K562 (cell line): Measurements from ENCODE around the gene CIAO3. TPM values are rescaled to one million over a fixed set of nuclear protein-coding genes. Genes with fewer than 3 reads are reported as not detected.

Experiments used
- AFF4 ChIP-seq: sonication (generic); formaldehyde crosslinking; IDR thresholded peaks from 2 replicates; pipeline ENCODE4 v1.8.0; 2023; ENCODE audit warnings: mild to moderate bottlenecking, missing genetic modification reagents
- BACH1 ChIP-seq: fragments of 200-800 bp; sonication (Bioruptor generic); IDR thresholded peaks from 2 replicates; pipeline ENCODE4 v1.6.1; 2016; ENCODE audit warnings: missing genetic modification characterization, missing compliant biosample characterization
- EWSR1 ChIP-seq: fragments of 450-650 bp; IDR thresholded peaks from 2 replicates; pipeline ENCODE4 v1.6.1; 2018; ENCODE audit warnings: borderline replicate concordance, mild to moderate bottlenecking, low read depth, moderate library complexity; ENCODE audit not compliant: partially characterized antibody
- FOXA1 ChIP-seq: fragments of 450-650 bp; IDR thresholded peaks from 2 replicates; pipeline ENCODE4 v1.6.1; 2016; ENCODE audit warnings: mild to moderate bottlenecking, borderline replicate concordance
- MAFK ChIP-seq: IDR thresholded peaks from 2 replicates; pipeline ENCODE4 v1.6.1; 2011; ENCODE audit warnings: low read length, improper control_type of control experiment
- MEF2D ChIP-seq: conservative IDR thresholded peaks from 2 replicates; pipeline ENCODE4 v1.6.1; 2016; ENCODE audit warnings: low read depth, missing genetic modification characterization, missing compliant biosample characterization
- MYNN ChIP-seq, 2 experiments: sonication (generic); formaldehyde crosslinking in 1 of 2; IDR thresholded peaks; 2 replicates each; pipeline versions ENCODE4 v1.5.0 to v1.6.1; 2016 to 2020; ENCODE audit warnings: antibody characterized with exemption in 1 of 2, missing genetic modification reagents in 1 of 2
- NONO ChIP-seq, 2 experiments: fragments of 200-400 bp in 1 of 2; fragments of 450-650 bp in 1 of 2; formaldehyde crosslinking in 1 of 2; IDR thresholded peaks; 2 replicates each; pipeline ENCODE4 v1.6.1; 2017; ENCODE audit warnings: low read depth in 2 of 2, mild to moderate bottlenecking in 2 of 2, moderate library complexity in 2 of 2, low read length in 1 of 2
- NUFIP1 ChIP-seq: fragments of 450-650 bp; IDR thresholded peaks from 2 replicates; pipeline ENCODE4 v1.6.1; 2018; ENCODE audit not compliant: partially characterized antibody
- SMARCB1 ChIP-seq: IDR thresholded peaks from 2 replicates; pipeline ENCODE4 v1.6.1; 2011; ENCODE audit warnings: improper control_type of control experiment, low read depth; ENCODE audit not compliant: insufficient read length
- TCF3 ChIP-seq: sonication (generic); formaldehyde crosslinking; IDR thresholded peaks from 2 replicates; pipeline ENCODE4 v1.4.0; 2020; ENCODE audit warnings: mild to moderate bottlenecking, missing genetic modification reagents
- ZBTB33 ChIP-seq: sonication (generic); formaldehyde crosslinking; IDR thresholded peaks from 2 replicates; pipeline ENCODE4 v1.8.1; 2023; ENCODE audit warnings: mild to moderate bottlenecking, missing genetic modification reagents
- ZBTB8A ChIP-seq: fragments of 450-650 bp; IDR thresholded peaks from 2 replicates; pipeline ENCODE4 v1.6.1; 2018; ENCODE audit warnings: mild to moderate bottlenecking, moderate library complexity; ENCODE audit not compliant: partially characterized antibody
- ZFPM2 ChIP-seq: fragments of 250-450 bp; sonication (Bioruptor Pico); IDR thresholded peaks from 2 replicates; pipeline ENCODE4 v1.5.1; 2022; ENCODE audit warnings: mild to moderate bottlenecking
- ZKSCAN1 ChIP-seq: fragments of 150-350 bp; IDR thresholded peaks from 2 replicates; pipeline ENCODE4 v1.6.1; 2016; ENCODE audit warnings: low read depth, low read length
- polyA plus RNA-seq, 8 experiments: library from polyadenylated mRNA; depleted of rRNA in 4 of 8; stranded (reverse) in 5 of 8; unstranded in 3 of 8; fragments of >200 nt; fragmentation: Nextera tagmentation in 2 of 8; fragmentation: Illumina TruSeq in 1 of 8; extraction: Ambion mirVana in 2 of 8; extraction: Trizol in 1 of 8; gene quantifications; 2 replicates each; pipeline versions ENCODE4 v1.2.1 to v1.2.3, GENCODE V29; 2011 to 2014; ENCODE audit warnings: inconsistent platforms in 1 of 8, missing spikeins in 1 of 8
- total RNA-seq, 7 experiments: library from RNA; depleted of rRNA in 6 of 7; stranded (reverse); fragments of >200 nt in 6 of 7; fragmentation: Illumina TruSeq in 2 of 7; extraction: Trizol in 2 of 7; gene quantifications; 2 replicates each; pipeline versions ENCODE4 v1.2.1 to v1.2.3, GENCODE V29; 2011 to 2021; ENCODE audit warnings: low replicate concordance in 1 of 7
- TF ChIP-seq, protein P1 (sequence below): fragments of 250-450 bp; sonication (Bioruptor Pico); IDR thresholded peaks from 2 replicates; pipeline ENCODE4 v1.9.0; 2021; ENCODE audit warnings: mild to moderate bottlenecking
- TF ChIP-seq, protein P2 (sequence below), 2 experiments: fragments of 450-650 bp; conservative IDR thresholded peaks; 2 replicates each; pipeline ENCODE4 v1.6.1; 2017; ENCODE audit warnings: mild to moderate bottlenecking in 2 of 2, moderate library complexity in 2 of 2
- TF ChIP-seq, protein P3 (sequence below): fragments of 250-450 bp; sonication (Bioruptor Pico); IDR thresholded peaks from 2 replicates; pipeline ENCODE4 v1.6.1; 2021; ENCODE audit warnings: mild to moderate bottlenecking

CIAO3 gene
- total and polyA plus RNA-seq, 9 of the 15 experiments (the other 6 are each of a cell fraction or from before 2014, with no cell fraction given), result 2.2 to 35.6 (median 18.7) TPM

- TF ChIP-seq ZFPM2 (CRISPR knock-in tag), result no peak
- TF ChIP-seq MAFK, result no peak
- TF ChIP-seq AFF4 (CRISPR knock-in tag), result no peak
- no peak for TF ChIP-seq MEF2D (tag)
- no peak for TF ChIP-seq ZKSCAN1
- peak in 1 of 2 experiments; percentile 73; a peak in 3 of 4 replicates for TF ChIP-seq NONO (IDR thresholded peaks at IDR 0.05; ENCODE audit: low read depth in 2 of 2, low read length in 1 of 2)
- no peak for TF ChIP-seq ZBTB33
- TF ChIP-seq BACH1, result no peak
- TF ChIP-seq SMARCB1, result no peak
- TF ChIP-seq TCF3 (CRISPR knock-in tag), result no peak
- no peak for TF ChIP-seq EWSR1
- TF ChIP-seq, protein P1, sequence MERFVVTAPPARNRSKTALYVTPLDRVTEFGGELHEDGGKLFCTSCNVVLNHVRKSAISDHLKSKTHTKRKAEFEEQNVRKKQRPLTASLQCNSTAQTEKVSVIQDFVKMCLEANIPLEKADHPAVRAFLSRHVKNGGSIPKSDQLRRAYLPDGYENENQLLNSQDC (CRISPR knock-in tag), result peak; percentile 49; the same call in 1 of the 2 replicates
- TF ChIP-seq, protein P2, sequence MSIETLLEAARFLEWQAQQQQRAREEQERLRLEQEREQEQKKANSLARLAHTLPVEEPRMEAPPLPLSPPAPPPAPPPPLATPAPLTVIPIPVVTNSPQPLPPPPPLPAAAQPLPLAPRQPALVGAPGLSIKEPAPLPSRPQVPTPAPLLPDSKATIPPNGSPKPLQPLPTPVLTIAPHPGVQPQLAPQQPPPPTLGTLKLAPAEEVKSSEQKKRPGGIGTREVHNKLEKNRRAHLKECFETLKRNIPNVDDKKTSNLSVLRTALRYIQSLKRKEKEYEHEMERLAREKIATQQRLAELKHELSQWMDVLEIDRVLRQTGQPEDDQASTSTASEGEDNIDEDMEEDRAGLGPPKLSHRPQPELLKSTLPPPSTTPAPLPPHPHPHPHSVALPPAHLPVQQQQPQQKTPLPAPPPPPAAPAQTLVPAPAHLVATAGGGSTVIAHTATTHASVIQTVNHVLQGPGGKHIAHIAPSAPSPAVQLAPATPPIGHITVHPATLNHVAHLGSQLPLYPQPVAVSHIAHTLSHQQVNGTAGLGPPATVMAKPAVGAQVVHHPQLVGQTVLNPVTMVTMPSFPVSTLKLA (conservative IDR thresholded peaks at IDR 0.05), result peak; percentile 63 to 84
- TF ChIP-seq FOXA1, result no peak
- no peak for TF ChIP-seq ZBTB8A
- TF ChIP-seq, protein P3, sequence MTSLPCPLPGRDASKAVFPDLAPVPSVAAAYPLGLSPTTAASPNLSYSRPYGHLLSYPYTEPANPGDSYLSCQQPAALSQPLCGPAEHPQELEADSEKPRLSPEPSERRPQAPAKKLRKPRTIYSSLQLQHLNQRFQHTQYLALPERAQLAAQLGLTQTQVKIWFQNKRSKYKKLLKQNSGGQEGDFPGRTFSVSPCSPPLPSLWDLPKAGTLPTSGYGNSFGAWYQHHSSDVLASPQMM, result no peak
- TF ChIP-seq MYNN (IDR thresholded peaks at IDR 0.05), result no peak
- no peak for TF ChIP-seq MYNN (CRISPR knock-in tag; IDR thresholded peaks at IDR 0.05)
- TF ChIP-seq NUFIP1, result no peak
These were observed at the start of gene CIAO3 (continued) for GRCh38 chr16:740764-741505.
